Right lobe of liver (tissue), 4 donors: ENCODE results near the gene ANKS1B.

ENCODE experiments used
- CTCF ChIP-seq, 4 donors: fragments of 200-600 bp in 3 of 4; fragments of 450-650 bp in 1 of 4; IDR thresholded peaks; one replicate each; pipeline versions ENCODE4 v1.5.1 to v1.8.0; 2016 to 2022; ENCODE audit warnings: antibody characterized with exemption in 4 of 4, mild to moderate bottlenecking in 2 of 4
- POLR2A ChIP-seq: fragments of 450-650 bp; IDR thresholded peaks from one replicate; pipeline ENCODE4 v1.6.1; 2017; ENCODE audit warnings: antibody characterized with exemption, mild to moderate bottlenecking
- donor health status: DM: no; HTN: no; CAD: no.
- donor health status: DM: no; HTN: no; CAD: no.
- donor health status: DM: no; HTN: yes; CAD: no.

GRCh38 chr12:98819071-98819470 lies 1165.7 kb downstream of the ANKS1B start:
- TF ChIP-seq CTCF (IDR thresholded peaks at IDR 0.05) = no peak
- no peak for TF ChIP-seq POLR2A
